ENCODE data around the gene PNRC2. TPM values are rescaled to one million over a fixed set of nuclear protein-coding genes. Genes with fewer than 3 reads are reported as not detected.

PNRC2 gene
- total and polyA plus RNA-seq, 2 donors (not counting 3 experiments of a cell fraction or from before 2014, with no cell fraction given), result 70.2 to 77.8 TPM

DNA sequence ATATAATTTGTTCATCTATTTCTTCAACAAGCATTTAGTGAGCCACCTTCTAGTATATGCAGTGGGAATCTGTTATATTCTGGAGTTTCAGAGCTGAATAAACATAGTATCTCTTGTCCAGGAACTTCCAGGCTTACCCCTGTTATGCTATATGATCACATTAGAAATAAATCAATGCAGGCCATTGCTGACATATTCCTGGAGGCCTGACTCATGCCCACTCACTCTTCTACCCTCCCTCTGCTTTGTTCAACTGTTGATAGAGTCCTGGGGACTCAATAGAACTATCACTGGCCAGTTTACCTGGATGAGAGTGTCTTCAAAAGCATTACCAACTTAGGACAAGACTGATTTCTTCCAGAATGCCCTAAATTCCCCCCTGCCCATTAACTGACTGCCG lies 49.8 kb downstream of the PNRC2 start:
- H3K4me2 ChIP-seq (ENCODE audit: insufficient read depth, low read length), result peak overlapping the region; percentile 60
- TF ChIP-seq MYC (IDR thresholded peaks at IDR 0.05; ENCODE audit: low read depth, low read length) (no peak), EZH2 (IDR thresholded peaks at IDR 0.05; ENCODE audit: borderline replicate concordance, low read depth, low read length, severe bottlenecking) (no peak), POLR2AphosphoS5 (IDR thresholded peaks at IDR 0.05; ENCODE audit: insufficient read depth, low read depth, low read length) (peak; percentile 49), GATA2 (IDR thresholded peaks at IDR 0.05; ENCODE audit: insufficient read depth, insufficient read length, low read depth, low read length) (peak; percentile 24), FOS (IDR thresholded peaks at IDR 0.05; ENCODE audit: borderline replicate concordance, insufficient read depth, low read length) (peak; percentile 91), JUN (IDR thresholded peaks at IDR 0.05; ENCODE audit: borderline replicate concordance, insufficient read depth, insufficient read length, low read depth) (peak; percentile 90), POLR2A (IDR thresholded peaks at IDR 0.05; ENCODE audit: low read depth, low read length) (peak; percentile 35)
- TF ChIP-seq, protein P1, sequence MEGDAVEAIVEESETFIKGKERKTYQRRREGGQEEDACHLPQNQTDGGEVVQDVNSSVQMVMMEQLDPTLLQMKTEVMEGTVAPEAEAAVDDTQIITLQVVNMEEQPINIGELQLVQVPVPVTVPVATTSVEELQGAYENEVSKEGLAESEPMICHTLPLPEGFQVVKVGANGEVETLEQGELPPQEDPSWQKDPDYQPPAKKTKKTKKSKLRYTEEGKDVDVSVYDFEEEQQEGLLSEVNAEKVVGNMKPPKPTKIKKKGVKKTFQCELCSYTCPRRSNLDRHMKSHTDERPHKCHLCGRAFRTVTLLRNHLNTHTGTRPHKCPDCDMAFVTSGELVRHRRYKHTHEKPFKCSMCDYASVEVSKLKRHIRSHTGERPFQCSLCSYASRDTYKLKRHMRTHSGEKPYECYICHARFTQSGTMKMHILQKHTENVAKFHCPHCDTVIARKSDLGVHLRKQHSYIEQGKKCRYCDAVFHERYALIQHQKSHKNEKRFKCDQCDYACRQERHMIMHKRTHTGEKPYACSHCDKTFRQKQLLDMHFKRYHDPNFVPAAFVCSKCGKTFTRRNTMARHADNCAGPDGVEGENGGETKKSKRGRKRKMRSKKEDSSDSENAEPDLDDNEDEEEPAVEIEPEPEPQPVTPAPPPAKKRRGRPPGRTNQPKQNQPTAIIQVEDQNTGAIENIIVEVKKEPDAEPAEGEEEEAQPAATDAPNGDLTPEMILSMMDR (IDR thresholded peaks at IDR 0.05; ENCODE audit: extremely low read depth in 1 of 2, insufficient read depth in 1 of 2, low read depth in 1 of 2, low read length in 2 of 2), result no peak
- TF ChIP-seq, protein P2, sequence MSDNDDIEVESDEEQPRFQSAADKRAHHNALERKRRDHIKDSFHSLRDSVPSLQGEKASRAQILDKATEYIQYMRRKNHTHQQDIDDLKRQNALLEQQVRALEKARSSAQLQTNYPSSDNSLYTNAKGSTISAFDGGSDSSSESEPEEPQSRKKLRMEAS (IDR thresholded peaks at IDR 0.05; ENCODE audit: insufficient read depth, insufficient read length), result no peak
- H3K9ac ChIP-seq (replicated peaks; ENCODE audit: extremely low read depth, insufficient read depth, low read length), result peak overlapping the region; percentile 33
- POLR2A ChIA-PET, result no interaction called here
- H3K9me1 ChIP-seq (replicated peaks; ENCODE audit: control insufficient read depth, extremely low read depth, insufficient read depth, low read length), result no peaks in the 10 kb centered on the region
- no TSS peak for BruUV-seq (replicated peaks)
- FAIRE-seq, result peak; percentile 97
- no peaks in the 10 kb centered on the region for H3K27me3 ChIP-seq (ENCODE audit: control insufficient read depth in 2 of 2, insufficient read depth in 2 of 2, low read length in 2 of 2)
- no peaks in the 10 kb centered on the region for H3K36me3 ChIP-seq (ENCODE audit: control insufficient read depth in 2 of 2, extremely low read depth in 1 of 2, insufficient read depth in 2 of 2, low read length in 2 of 2)
- peaks cover 26% of the 10 kb centered on the region for H3K4me1 ChIP-seq (ENCODE audit: control insufficient read depth, extremely low read depth, insufficient read depth, low read length)
- H2AFZ ChIP-seq (ENCODE audit: low read depth, low read length), result no peak overlapping the region
- CTCF ChIA-PET, result interaction anchor here (0.9 to 4.3 kb wide), 6 partner anchors 9 to 50 kb away, joined by 3 to 33 read pairs (median 6); partner anchors contain the start of genes PNRC2 and SRSF10
- H3K4me3 ChIP-seq (replicated peaks in 1 of 3; ENCODE audit: insufficient read depth in 1 of 3, low read depth in 1 of 3, low read length in 3 of 3), result no peak overlapping the region
- no peaks in the 10 kb centered on the region for H3K9me3 ChIP-seq (replicated peaks; ENCODE audit: control insufficient read depth, insufficient read depth, low read length)
- H3K27ac ChIP-seq (ENCODE audit: insufficient read depth, low read depth, low read length), result peak overlapping the region; percentile 56
- DNase-seq (ENCODE audit: low read depth, low spot score), result peak; percentile 87
- H4K20me1 ChIP-seq (replicated peaks; ENCODE audit: control insufficient read depth, extremely low read depth, insufficient read depth, low read length), result no peaks in the 10 kb centered on the region
- H3K79me2 ChIP-seq (ENCODE audit: control insufficient read depth, insufficient read depth, low read length), result no peaks in the 10 kb centered on the region
- intact Hi-C loops (cut with micrococcal nuclease) (loop anchor here (1.0 kb wide), 2 partner anchors 9 to 29 kb away; partner anchors contain the start of gene SRSF10), dilution Hi-C loops (cut with MboI; ENCODE audit: extremely low pct_ligation_motif_present, low sequenced_read_pairs) (no loop called here)

All from endothelial cell of umbilical vein (primary cell).